NCI-H2029 (cell line): Measurements from ENCODE around the gene AXIN1.
"Not testable (repeated sequence)": the region's sequence is repeated elsewhere in the genome, so short reads cannot be mapped to it uniquely, and the experiment has no call there.

Source experiments
- DNase-seq: peaks from one replicate; lab custom pipeline; 2025; lab: John Stamatoyannopoulos, UW

Gene AXIN1

GRCh38 chr16:333406-334094 lies 19.0 kb downstream of the AXIN1 start:
- DNase-seq: no peak

GRCh38 chr16:331181-331814 lies 21.2 kb downstream of the AXIN1 start:
- not testable (repeated sequence) for DNase-seq

GRCh38 chr16:330741-331140 lies 21.8 kb downstream of the AXIN1 start:
- DNase-seq: no peak

- DNase-seq: no peak
These were observed 27.0 kb downstream of the AXIN1 start for GRCh38 chr16:325375-326145.

- DNase-seq: no peak
These were observed 27.8 kb downstream of the AXIN1 start for GRCh38 chr16:324451-325334.

- no peak for DNase-seq
These were observed 28.4 kb downstream of the AXIN1 start for GRCh38 chr16:324201-324450.

GRCh38 chr16:322476-323143 lies 29.9 kb downstream of the AXIN1 start:
- DNase-seq: no peak

- DNase-seq: no peak
These were observed 31.0 kb downstream of the AXIN1 start for GRCh38 chr16:321532-321931.

- no peak for DNase-seq
These were observed 32.3 kb downstream of the AXIN1 start for GRCh38 chr16:320206-320605.

GRCh38 chr16:318628-319027 lies 33.9 kb downstream of the AXIN1 start:
- DNase-seq: no peak

- DNase-seq: no peak
These were observed 34.9 kb downstream of the AXIN1 start for GRCh38 chr16:317583-317982.

GRCh38 chr16:316741-317464 lies 35.6 kb downstream of the AXIN1 start:
- no peak for DNase-seq

- no peak for DNase-seq
These were observed 37.7 kb downstream of the AXIN1 start for GRCh38 chr16:314795-315299.

- DNase-seq: no peak
These were observed 38.2 kb downstream of the AXIN1 start for GRCh38 chr16:314351-314750.

- DNase-seq: no peak
These were observed 40.8 kb downstream of the AXIN1 start for GRCh38 chr16:311725-312124.

GRCh38 chr16:309476-309875 lies 43.0 kb downstream of the AXIN1 start:
- DNase-seq: no peak

GRCh38 chr16:307691-308312 lies 44.7 kb downstream of the AXIN1 start:
- DNase-seq: no peak

- no peak for DNase-seq
These were observed 45.6 kb downstream of the AXIN1 start for GRCh38 chr16:306911-307370.

GRCh38 chr16:305916-306626 lies 46.5 kb downstream of the AXIN1 start:
- no peak for DNase-seq
